Urinary bladder (tissue), 4 donors: ENCODE data around the gene RNU6-1. TPM values are rescaled to one million over a fixed set of nuclear protein-coding genes. Genes with fewer than 3 reads are reported as not detected.

Experiments used
- DNase-seq: peaks from one replicate; pipeline ENCODE4 v3.0.0-alpha.2; 2015; ENCODE audit errors: extremely low spot score
- H3K27ac ChIP-seq: one replicate; pipeline ENCODE4 v1.5.1; 2013; ENCODE audit warnings: low read depth, mild to moderate bottlenecking, moderate library complexity
- H3K36me3 ChIP-seq: one replicate; pipeline ENCODE4 v1.6.1; 2013; ENCODE audit warnings: mild to moderate bottlenecking, moderate library complexity; ENCODE audit not compliant: insufficient read depth
- H3K4me1 ChIP-seq: one replicate; pipeline ENCODE4 v1.6.1; 2013; ENCODE audit warnings: mild to moderate bottlenecking, moderate library complexity; ENCODE audit not compliant: insufficient read depth
- H3K4me3 ChIP-seq: one replicate; pipeline ENCODE4 v1.5.1; 2013; ENCODE audit warnings: low read depth, low read length
- WGBS: extraction: QIAGEN DNeasy Blood & Tissue Kit; methylation state at CpG from one replicate; pipeline ENCODE4 v1.1.7; 2013; 5-methylcytosine and 5-hydroxymethylcytosine counted together
- polyA plus RNA-seq: library from polyadenylated mRNA; stranded (reverse); fragments of 200-250 nt; gene quantifications from one replicate; pipeline ENCODE4 v1.2.3, GENCODE V29; 2013
- small RNA-seq: library from RNA; depleted of rRNA; stranded (forward); fragments of <200 nt; gene quantifications from one replicate; pipeline ENCODE3, GENCODE V24; 2014
- total RNA-seq: library from RNA; depleted of rRNA; stranded (reverse); fragments of >200 nt; gene quantifications from one replicate; pipeline ENCODE4 v1.2.3, GENCODE V29; 2014
- donor health status: healthy with polysubstance abuse.
- donor health status: healthy.

The RNU6-1 gene
- total and polyA plus RNA-seq, 2 donors, result not detected

DNA sequence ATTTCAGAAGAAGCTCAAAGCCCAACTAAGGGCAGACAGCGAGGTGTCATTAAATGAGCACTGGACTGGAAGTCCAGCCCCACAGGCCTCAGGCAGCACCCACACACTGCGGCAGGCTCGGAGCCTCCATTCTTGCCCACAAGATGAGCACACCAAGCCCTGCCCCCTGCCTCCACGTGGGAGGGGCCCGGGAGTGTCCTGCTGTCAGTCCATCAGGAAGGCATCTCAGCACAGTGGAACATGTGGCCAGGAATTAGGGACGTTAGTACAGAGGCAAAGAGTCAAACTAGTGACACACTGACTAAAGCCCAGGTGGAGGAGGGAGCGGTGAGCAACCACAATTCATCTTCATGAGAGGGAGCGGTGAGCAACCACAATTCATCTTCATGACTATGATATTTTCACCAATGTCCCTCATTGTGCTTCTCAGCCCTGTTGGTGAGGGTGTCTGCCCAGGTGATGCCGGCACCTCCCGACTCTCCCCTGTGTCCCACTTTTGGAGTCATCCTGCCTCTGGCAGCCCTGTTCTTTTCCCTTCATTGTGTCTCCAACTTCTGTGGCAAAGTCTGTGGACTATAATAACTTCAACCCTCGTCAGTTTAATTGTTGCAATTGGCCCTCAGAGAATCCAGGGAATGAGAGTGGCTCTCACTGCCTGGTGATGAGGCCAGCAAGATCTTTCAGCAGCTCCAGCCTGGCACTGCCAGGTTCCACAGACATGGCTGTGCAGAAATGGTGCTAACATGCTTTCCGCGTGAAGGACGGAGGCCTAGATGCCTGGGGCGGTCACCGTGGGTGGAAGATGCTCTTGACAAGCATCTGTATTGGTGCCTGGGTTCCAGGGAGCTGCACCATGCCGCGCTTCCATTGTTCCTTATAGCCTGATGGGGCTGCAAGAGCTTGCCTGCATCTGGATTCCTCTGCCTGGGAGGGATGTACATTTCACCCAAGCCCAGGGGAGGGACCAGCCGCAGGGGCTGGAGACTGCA is 37.6 kb downstream of the RNU6-1 start:
- no peak overlapping the region for H3K27ac ChIP-seq
- H3K4me3 ChIP-seq, result no peak overlapping the region
- H3K36me3 ChIP-seq, result no peaks in the 10 kb centered on the region
- no peak for DNase-seq
- WGBS, result 86% methylated on average over 19 of the region's 19 CpGs
- H3K4me1 ChIP-seq, result no peaks in the 10 kb centered on the region

DNA sequence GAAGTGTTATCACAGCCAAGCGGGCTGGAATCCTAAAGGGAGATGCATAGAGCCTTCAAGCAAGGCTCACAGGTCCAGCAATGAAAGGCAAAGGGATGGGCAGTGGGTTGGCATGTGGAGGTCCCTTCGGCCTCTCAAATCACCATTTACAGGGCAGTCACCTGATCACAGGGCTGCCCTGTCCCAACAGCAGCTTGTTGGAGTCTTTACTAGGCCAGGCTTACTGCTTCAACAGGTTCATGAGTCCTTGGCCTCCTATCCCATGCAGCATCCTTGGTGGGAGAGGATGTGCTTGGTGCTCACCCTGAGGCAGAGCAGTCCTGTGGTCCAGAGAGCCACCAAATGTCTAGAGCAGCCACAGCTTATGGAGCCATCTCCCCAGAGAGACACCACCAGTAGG is 38.7 kb downstream of the RNU6-1 start:
- Histone ChIP-seq H3K4me3 (no peak overlapping the region), H3K4me1 (no peaks in the 10 kb centered on the region), H3K27ac (no peak overlapping the region), H3K36me3 (no peaks in the 10 kb centered on the region)
- 93% methylated on average over 2 of the region's 2 CpGs for WGBS
- DNase-seq, result no peak

DNA sequence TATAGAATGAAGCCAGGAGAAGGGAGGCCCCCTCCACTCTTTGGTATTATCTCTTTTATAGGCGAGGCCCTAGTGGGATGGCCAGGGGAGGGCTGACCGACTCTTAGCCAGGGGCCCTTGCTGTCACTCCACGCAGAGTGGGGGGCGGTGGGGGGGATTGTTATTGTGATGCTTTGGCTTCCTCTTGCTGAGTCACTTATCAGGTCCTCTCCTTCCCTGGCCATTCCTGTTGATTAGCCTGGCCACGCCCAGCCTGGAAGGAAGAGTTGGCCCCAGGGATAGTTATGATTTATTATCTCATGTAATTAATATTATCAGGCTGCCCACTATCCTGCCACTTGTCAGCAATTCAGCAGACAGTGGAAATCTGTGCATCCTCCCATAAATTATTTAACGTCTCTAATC is 40.0 kb downstream of the RNU6-1 start:
- DNase-seq, result no peak
- H3K4me1 ChIP-seq, result no peaks in the 10 kb centered on the region
- H3K27ac ChIP-seq, result no peak overlapping the region
- WGBS, result 53% methylated on average over 6 of the region's 6 CpGs
- no peaks in the 10 kb centered on the region for H3K36me3 ChIP-seq
- H3K4me3 ChIP-seq, result no peak overlapping the region

DNA sequence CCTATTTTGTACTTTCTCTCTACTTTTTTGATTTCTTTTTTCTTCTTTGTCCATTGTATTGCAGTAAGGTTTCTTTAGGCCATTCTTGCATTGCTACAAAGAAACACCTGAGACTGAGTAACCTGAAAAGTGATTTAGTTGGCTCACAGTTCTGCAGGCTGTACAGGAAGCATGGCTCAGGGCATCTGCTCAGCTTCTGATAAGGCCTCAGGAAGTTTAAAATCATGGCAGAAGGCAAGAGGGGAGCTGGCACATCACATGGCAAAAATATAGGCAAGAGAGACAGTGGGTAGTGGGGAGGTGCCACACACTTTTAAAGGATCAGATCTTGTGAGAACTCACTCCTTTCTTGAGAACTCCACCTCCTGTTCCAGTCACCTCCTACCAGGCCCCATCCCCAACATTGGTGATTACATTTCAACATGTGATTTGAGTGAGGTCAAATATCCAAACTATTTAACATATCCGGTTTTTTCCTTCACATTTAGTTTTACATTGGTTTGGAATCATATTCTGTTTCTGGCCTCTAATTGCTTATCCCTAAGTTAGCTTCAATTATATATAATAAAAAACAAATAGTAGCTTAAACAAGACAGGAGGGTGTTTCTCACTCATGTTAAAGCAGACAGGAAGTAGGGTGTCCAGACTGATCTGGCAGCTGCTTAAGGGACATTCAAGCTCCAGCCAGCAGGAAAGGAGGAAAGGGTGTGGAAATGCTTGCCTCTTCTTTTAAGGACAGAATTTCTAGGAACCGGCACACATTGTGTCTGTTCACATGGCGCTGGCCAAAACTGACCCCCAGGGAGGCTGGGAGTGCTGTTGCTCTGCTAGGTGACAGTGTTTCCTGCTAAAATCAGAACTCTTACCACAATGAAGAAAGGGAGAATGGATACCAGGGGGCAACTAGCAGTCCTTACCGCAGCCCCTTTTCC is 43.4 kb downstream of the RNU6-1 start:
- no peaks in the 10 kb centered on the region for H3K36me3 ChIP-seq
- DNase-seq, result no peak
- no peak overlapping the region for H3K27ac ChIP-seq
- no peaks in the 10 kb centered on the region for H3K4me1 ChIP-seq
- 70% methylated on average over 4 of the region's 4 CpGs for WGBS
- no peak overlapping the region for H3K4me3 ChIP-seq

DNA sequence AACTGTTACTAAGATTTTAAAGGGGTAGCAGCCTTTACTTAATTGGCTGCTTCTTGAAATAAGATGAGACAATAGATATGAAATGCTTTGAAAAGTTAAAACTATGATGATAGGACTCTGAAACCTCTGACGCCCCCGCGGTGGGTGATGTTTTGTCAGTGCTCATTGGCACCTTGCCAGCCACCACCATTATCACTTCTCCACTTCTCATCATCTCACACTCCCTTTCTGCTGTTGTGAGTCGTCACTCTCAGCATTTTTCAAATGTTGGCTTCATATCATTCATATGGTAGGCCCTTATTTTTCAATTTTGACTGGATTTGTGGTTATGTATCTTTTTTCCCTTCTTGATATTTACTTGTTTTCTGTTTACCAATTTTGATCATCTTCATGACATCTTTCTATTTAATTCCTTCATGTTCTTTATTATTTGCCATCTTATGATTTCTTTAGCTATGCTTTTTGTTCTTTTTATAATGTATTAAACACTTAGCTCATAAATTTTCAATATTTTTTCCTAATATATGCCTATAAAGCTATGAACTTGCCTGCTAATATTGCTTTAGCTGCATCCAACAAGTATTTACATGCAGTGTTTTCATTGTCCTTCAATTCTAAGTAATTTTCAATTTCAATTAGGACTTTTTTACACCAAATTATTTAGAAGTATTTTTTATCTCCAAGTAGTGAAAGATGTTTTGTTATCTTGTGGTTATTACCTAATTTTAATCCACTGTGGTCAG is 44.8 kb downstream of the RNU6-1 start:
- Histone ChIP-seq H3K27ac (no peak overlapping the region), H3K36me3 (no peaks in the 10 kb centered on the region), H3K4me3 (no peak overlapping the region), H3K4me1 (no peaks in the 10 kb centered on the region)
- no peak for DNase-seq
- WGBS, result 94% methylated on average over 4 of the region's 4 CpGs

DNA sequence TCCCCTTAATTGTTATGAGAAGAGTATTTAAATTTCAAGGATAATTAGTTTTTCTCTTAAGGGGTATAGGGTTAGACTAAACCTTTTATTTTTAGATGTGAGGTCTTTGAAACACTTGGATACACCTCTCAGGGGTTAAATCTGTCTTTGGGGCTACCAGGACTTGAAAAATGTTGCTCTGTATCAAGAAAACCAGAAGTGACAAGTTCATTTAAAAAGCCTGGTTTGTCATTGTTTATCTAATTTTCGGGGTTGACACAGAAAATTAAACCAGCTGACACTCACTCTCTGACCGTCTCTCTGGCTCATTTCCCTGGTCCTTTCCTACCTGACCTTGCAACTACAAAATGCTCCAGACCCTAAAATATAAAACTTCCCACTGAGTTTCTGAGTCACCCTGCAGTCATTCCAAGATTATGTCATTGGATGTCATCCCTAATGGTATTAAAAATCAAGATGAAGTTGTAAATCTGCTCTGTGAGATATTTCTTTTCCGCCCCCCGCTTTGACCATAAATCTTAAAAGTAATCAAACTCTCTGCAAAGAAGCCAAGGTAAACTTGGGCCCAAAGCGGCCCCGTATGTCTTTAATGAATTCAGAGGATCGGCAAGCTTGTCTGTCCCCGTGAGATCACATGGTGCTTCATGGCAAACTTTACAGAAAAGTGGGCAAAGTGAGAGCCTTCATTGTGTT is 47.4 kb downstream of the RNU6-1 start:
- no peaks in the 10 kb centered on the region for H3K4me1 ChIP-seq
- 63% methylated on average over 8 of the region's 8 CpGs for WGBS
- DNase-seq, result no peak
- H3K27ac ChIP-seq, result no peak overlapping the region
- H3K4me3 ChIP-seq, result no peak overlapping the region
- H3K36me3 ChIP-seq, result no peaks in the 10 kb centered on the region

DNA sequence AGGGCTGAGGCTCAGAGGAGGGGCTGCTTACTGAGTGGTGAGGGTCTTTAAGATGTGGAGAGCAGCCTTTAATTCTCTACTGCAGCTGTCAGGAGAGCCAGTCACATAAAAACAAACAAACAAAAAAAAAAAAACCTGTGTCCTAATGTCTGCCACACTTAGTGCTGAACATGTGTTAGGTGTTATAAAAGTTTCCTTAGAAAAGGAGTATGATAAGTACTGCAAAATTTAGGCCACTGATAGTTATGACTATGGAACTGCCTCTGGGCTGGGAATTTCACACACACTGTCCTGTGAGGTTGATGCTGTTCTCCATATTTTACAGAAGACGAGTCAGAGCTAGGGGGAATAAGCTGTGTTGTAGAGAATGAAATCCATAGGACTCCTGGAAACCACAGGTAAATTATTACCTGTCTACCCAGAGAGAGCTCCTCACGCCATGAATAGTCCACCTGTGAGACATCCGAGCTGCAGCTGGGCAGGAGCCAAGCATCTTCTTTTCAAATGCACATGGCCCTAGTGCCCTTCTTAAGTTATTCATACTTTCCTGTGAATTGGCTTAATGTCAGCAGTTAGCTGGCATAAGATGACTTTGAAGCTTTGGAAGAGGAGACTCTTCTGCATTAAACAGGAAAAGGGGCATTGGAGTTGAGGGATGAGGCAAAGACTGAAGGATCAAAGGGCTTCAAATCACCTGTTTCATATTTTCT is 49.1 kb downstream of the RNU6-1 start:
- Histone ChIP-seq H3K4me1 (no peaks in the 10 kb centered on the region), H3K4me3 (no peak overlapping the region), H3K36me3 (no peaks in the 10 kb centered on the region), H3K27ac (no peak overlapping the region)
- WGBS, result 96% methylated on average over 3 of the region's 3 CpGs
- no peak for DNase-seq

Small RNA genes lying within 50 kb of the gene (small RNA-seq; reads per million reads assigned to genes)
- 0.18 reads per million for gene RNU6-1

Other genes starting within 250 kb of the RNU6-1 start
- gene SKOR1, start 14.5 kb downstream of the RNU6-1 start, total RNA-seq, result 0.21 TPM
- 0.60 TPM for gene SKOR1, start 14.5 kb downstream of the RNU6-1 start, polyA plus RNA-seq
- gene PIAS1, start 214.3 kb upstream of the RNU6-1 start, total RNA-seq, result 79.8 TPM
- 32.1 TPM for gene PIAS1, start 214.3 kb upstream of the RNU6-1 start, polyA plus RNA-seq